GM12892 (cell line): ENCODE measurements around the gene ANKRD11.
"Not testable (repeated sequence)": the region's sequence is repeated elsewhere in the genome, so short reads cannot be mapped to it uniquely, and the experiment has no call there.

Source experiments
- DNase-seq: peaks from one replicate; pipeline ENCODE4 v3.0.0; 2011; ENCODE audit not compliant: insufficient read length
- FAIRE-seq: peaks from 2 replicates; lab custom pipeline; 2011; peaks lifted over from hg19 to GRCh38; lab: Jason Lieb, UNC
- POLR2A ChIP-seq: IDR thresholded peaks from 2 replicates; pipeline ENCODE4 v1.6.1; 2011; ENCODE audit warnings: low read depth, low read length, control low read depth
- POLR2AphosphoS5 ChIP-seq: IDR thresholded peaks from 2 replicates; pipeline ENCODE4 v1.6.1; 2011; ENCODE audit warnings: low read depth, low read length, control low read depth
- TAF1 ChIP-seq: IDR thresholded peaks from 2 replicates; pipeline ENCODE4 v1.6.1; 2011; ENCODE audit warnings: low read depth, mild to moderate bottlenecking, control low read depth, low read length, borderline replicate concordance

ANKRD11 gene

GRCh38 chr16:89315791-89316581 lies 174.4 kb downstream of the ANKRD11 start:
- FAIRE-seq: peak; percentile 93
- no peak for TF ChIP-seq POLR2AphosphoS5
- no peak for TF ChIP-seq TAF1
- no peak for TF ChIP-seq POLR2A
- peak; percentile 59 for DNase-seq

- FAIRE-seq (no peak), DNase-seq (no peak)
- no peak for TF ChIP-seq TAF1
- no peak for TF ChIP-seq POLR2AphosphoS5
- TF ChIP-seq POLR2A: no peak
Observed at GRCh38 chr16:89315271-89315670, 175.1 kb downstream of the ANKRD11 start.

GRCh38 chr16:89314854-89315253 lies 175.5 kb downstream of the ANKRD11 start:
- DNase-seq (no peak), FAIRE-seq (no peak)
- TF ChIP-seq POLR2A (no peak), POLR2AphosphoS5 (no peak), TAF1 (no peak)

- FAIRE-seq: no peak
- no peak for TF ChIP-seq POLR2A
- TF ChIP-seq TAF1: no peak
- TF ChIP-seq POLR2AphosphoS5: no peak
Observed at GRCh38 chr16:89314357-89314756, 176.0 kb downstream of the ANKRD11 start.

GRCh38 chr16:89313583-89313982 lies 176.8 kb downstream of the ANKRD11 start:
- FAIRE-seq (no peak), DNase-seq (no peak)
- no peak for TF ChIP-seq TAF1
- no peak for TF ChIP-seq POLR2A
- TF ChIP-seq POLR2AphosphoS5: no peak

More at GRCh38 chr16:89314357-89314756, 176.0 kb downstream of the ANKRD11 start:
- no peak for DNase-seq

- no peak for DNase-seq
- no peak for FAIRE-seq
- TF ChIP-seq POLR2A (no peak), POLR2AphosphoS5 (no peak), TAF1 (no peak)
Observed at GRCh38 chr16:89312598-89313299, 177.6 kb downstream of the ANKRD11 start.

- TF ChIP-seq POLR2A: no peak
- TF ChIP-seq TAF1: no peak
- TF ChIP-seq POLR2AphosphoS5: no peak
- no peak for FAIRE-seq
- no peak for DNase-seq
Observed at GRCh38 chr16:89312194-89312593, 178.2 kb downstream of the ANKRD11 start.

- DNase-seq (no peak), FAIRE-seq (no peak)
- TF ChIP-seq POLR2AphosphoS5 (no peak), TAF1 (no peak), POLR2A (no peak)
Observed at GRCh38 chr16:89311636-89312035, 178.7 kb downstream of the ANKRD11 start.

GRCh38 chr16:89309438-89310122 lies 180.8 kb downstream of the ANKRD11 start:
- FAIRE-seq (no peak), DNase-seq (no peak)
- TF ChIP-seq POLR2AphosphoS5 (no peak), POLR2A (no peak), TAF1 (no peak)

GRCh38 chr16:89308391-89309333 lies 181.7 kb downstream of the ANKRD11 start:
- TF ChIP-seq POLR2A (no peak), POLR2AphosphoS5 (no peak), TAF1 (no peak)
- DNase-seq (no peak), FAIRE-seq (no peak)

GRCh38 chr16:89307421-89307805 lies 182.9 kb downstream of the ANKRD11 start:
- no peak for FAIRE-seq
- no peak for DNase-seq
- TF ChIP-seq TAF1 (no peak), POLR2AphosphoS5 (no peak), POLR2A (no peak)

- FAIRE-seq, DNase-seq: not testable (repeated sequence)
Observed at GRCh38 chr16:89306457-89307420, 183.6 kb downstream of the ANKRD11 start.
